A549 treated with AZD2906 at 1 μM for 4 hours (cell line): ENCODE data around the gene CNTN2. TPM values are rescaled to one million over a fixed set of nuclear protein-coding genes. Genes with fewer than 3 reads are reported as not detected.

ENCODE experiments used
- total RNA-seq: library from RNA; stranded (reverse); fragments of 200-300 nt; extraction: Qiagen RNA extraction; gene quantifications from 5 replicates; pipeline ENCODE4 v1.2.3, GENCODE V29; 2022

The CNTN2 gene, protein sequence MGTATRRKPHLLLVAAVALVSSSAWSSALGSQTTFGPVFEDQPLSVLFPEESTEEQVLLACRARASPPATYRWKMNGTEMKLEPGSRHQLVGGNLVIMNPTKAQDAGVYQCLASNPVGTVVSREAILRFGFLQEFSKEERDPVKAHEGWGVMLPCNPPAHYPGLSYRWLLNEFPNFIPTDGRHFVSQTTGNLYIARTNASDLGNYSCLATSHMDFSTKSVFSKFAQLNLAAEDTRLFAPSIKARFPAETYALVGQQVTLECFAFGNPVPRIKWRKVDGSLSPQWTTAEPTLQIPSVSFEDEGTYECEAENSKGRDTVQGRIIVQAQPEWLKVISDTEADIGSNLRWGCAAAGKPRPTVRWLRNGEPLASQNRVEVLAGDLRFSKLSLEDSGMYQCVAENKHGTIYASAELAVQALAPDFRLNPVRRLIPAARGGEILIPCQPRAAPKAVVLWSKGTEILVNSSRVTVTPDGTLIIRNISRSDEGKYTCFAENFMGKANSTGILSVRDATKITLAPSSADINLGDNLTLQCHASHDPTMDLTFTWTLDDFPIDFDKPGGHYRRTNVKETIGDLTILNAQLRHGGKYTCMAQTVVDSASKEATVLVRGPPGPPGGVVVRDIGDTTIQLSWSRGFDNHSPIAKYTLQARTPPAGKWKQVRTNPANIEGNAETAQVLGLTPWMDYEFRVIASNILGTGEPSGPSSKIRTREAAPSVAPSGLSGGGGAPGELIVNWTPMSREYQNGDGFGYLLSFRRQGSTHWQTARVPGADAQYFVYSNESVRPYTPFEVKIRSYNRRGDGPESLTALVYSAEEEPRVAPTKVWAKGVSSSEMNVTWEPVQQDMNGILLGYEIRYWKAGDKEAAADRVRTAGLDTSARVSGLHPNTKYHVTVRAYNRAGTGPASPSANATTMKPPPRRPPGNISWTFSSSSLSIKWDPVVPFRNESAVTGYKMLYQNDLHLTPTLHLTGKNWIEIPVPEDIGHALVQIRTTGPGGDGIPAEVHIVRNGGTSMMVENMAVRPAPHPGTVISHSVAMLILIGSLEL
- total RNA-seq = 0.02 to 0.07 TPM (median 0.03 TPM) in 4 of 5 replicates, not detected in the other

DNA sequence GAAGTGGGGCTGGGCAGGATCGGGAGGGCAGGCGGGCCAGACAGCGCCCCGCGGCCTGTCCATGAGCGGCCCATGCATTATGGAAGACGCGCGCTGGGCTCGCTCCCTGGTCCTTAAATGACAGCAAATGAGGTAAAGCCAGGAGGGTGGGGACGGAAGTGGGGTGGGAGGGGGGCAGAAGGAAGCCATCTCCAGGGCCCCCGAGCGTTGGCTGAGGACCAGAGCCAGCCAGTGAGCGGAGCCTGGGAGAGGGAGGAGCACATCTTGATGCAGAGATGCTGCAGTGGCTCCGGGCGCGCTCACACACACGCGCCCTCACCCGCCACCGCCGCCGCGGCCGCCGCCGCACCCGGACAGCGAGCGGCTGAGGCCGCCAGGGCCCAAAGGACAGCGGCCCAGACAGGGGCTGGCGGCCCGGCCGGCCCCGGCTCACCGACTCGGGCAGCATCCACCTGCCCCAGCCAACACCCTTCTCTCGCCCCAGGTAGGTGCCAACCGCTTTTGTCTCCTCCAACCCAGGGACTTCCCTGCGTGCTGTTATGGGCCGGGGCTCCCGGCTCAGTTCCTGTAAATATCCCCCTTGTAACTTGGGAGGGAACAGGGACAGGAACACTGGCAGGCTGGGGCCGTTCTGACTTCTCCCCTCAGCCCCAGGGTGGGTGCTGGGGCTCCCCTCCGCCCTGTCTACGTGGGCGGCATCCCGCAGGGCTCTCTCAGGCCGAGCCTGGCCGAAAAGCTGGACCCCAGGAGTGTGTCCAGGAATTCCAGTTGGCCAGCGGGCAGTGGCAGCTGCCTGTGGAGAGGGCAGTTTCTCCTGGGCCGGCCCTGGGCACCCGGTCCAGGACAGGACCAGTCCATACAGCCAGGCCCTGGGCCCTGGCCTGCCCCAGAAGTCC is at the start of gene CNTN2:
Gene CNTN2 (plus strand): TSS at position 302 of the 896 bp plus-strand sequence. CDS start 9,974 bp downstream, outside the sequence.

DNA sequence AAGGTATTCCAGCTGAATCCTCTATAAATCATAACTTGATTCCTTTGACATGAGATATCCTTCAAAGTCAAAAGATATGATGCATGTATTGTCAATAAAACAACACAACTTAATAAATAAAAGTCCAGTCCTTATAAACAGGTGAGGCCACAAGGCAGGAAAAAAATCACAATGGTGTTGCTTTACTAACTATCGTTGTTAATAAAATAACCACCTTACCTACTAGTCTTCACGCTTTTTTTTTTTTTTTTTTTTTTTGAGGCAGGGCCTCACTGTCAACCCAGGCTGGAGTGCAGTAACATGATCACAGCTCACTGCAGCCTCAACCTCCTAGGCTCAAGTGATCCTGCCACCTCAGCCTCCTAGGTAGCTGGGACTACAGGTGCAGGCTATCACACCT is 41.3 kb downstream of the CNTN2 start, which contains the start of gene TMEM81:
Gene TMEM81 (minus strand): TSS at position 101 of the 400 bp plus-strand sequence. CDS start 140 bp downstream, outside the sequence.

DNA sequence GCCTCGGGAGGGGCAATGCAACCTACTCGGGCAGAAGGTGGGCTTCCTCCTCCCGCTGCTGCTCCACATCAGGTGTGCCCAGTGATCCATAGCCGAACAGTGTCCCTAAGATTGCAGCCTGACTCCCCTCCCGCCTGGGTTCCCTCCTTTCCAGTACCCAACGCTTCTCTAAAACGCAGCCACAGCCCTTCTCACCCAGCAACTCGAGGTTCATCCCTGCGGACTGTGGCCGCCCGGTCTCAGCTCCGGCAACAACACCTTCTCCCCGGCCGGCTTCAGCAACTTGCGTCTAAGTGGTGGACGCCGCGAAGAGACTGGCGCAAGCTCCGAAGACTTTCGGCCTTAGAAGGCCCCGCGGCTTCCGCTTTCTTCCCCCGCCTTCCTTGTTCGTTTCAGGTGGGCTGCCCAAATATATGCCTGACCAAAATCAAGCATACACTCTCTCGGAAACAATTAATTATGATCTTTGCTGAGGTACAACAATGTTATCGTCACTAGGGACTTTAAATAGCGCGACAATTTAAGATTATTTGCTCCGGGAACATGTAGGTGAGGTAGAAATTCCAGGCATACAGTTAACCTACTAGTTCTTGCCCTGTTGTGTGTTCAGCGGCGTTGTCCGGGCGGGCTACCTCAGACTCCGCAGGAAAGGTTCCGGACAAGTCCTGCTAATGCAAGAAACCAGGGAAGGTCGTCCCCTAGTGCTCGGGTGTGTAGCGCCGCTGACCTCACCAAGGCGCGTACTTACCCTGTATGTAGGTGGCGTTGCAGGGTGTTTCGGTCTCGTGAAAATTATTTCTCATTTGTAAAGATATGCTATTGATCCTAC is 78.9 kb downstream of the CNTN2 start, which contains the start of gene RBBP5:
Gene RBBP5 (minus strand): TSS at position 319 of the 829 bp plus-strand sequence. CDS start 105 bp downstream, at position 214.

Other genes starting within 250 kb of the CNTN2 start
- 0.96 to 1.4 TPM (median 1.1 TPM) in 5 replicates for gene NFASC, start 172.3 kb upstream of the CNTN2 start, total RNA-seq
- 1.3 to 2.3 TPM (median 2.0 TPM) in 5 replicates for gene TMEM81, start 41.2 kb downstream of the CNTN2 start, total RNA-seq
- gene RBBP5, start 78.8 kb downstream of the CNTN2 start, total RNA-seq = 10.5 to 14.3 TPM (median 11.3 TPM) in 5 replicates
- gene DSTYK, start 168.5 kb downstream of the CNTN2 start, total RNA-seq = 6.9 to 9.2 TPM (median 8.0 TPM) in 5 replicates
- gene TMCC2, start 184.7 kb downstream of the CNTN2 start, total RNA-seq = 1.4 to 1.8 TPM (median 1.6 TPM) in 5 replicates